GM12865 (cell line): Measurements from ENCODE around the gene USP43.

Experiments
- DNase-seq: peaks from one replicate; pipeline ENCODE4 v3.0.0; 2010; ENCODE audit warnings: low read depth
- H3K4me3 ChIP-seq: 2 replicates; pipeline ENCODE4 v1.5.1; 2011; ENCODE audit warnings: mild to moderate bottlenecking, low read depth, low read length, control low read depth
- CTCF ChIP-seq: IDR thresholded peaks from 2 replicates; pipeline ENCODE4 v1.5.1; 2011; ENCODE audit warnings: low read length, control low read depth, low read depth, inconsistent platforms; ENCODE audit not compliant: insufficient read depth; ENCODE audit errors: missing control alignments

Gene USP43

GRCh38 chr17:9707948-9708347 lies 62.6 kb downstream of the USP43 start:
- no peak for TF ChIP-seq CTCF
- no peak overlapping the region for H3K4me3 ChIP-seq
- no peak for DNase-seq

GRCh38 chr17:9714801-9715200 lies 69.5 kb downstream of the USP43 start:
- H3K4me3 ChIP-seq, result no peak overlapping the region
- DNase-seq, result no peak
- TF ChIP-seq CTCF, result no peak

GRCh38 chr17:9715503-9716016 lies 70.2 kb downstream of the USP43 start:
- no peak for TF ChIP-seq CTCF
- H3K4me3 ChIP-seq, result no peak overlapping the region
- DNase-seq, result no peak

GRCh38 chr17:9725575-9725974 lies 80.3 kb downstream of the USP43 start:
- no peak for TF ChIP-seq CTCF
- no peak for DNase-seq
- H3K4me3 ChIP-seq, result no peak overlapping the region

- no peak for DNase-seq
These were observed 81.0 kb downstream of the USP43 start for GRCh38 chr17:9726291-9726690.

GRCh38 chr17:9728005-9728404 lies 82.7 kb downstream of the USP43 start:
- no peak overlapping the region for H3K4me3 ChIP-seq
- TF ChIP-seq CTCF, result no peak
- no peak for DNase-seq

More at GRCh38 chr17:9726291-9726690, 81.0 kb downstream of the USP43 start:
- H3K4me3 ChIP-seq, result no peak overlapping the region
- TF ChIP-seq CTCF, result no peak

GRCh38 chr17:9728564-9728963 lies 83.2 kb downstream of the USP43 start:
- DNase-seq, result no peak
- TF ChIP-seq CTCF, result no peak
- H3K4me3 ChIP-seq, result no peak overlapping the region
